Breast epithelium (tissue), 3 donors: Measurements from ENCODE around the gene MOGAT1.
"Not testable (repeated sequence)": the region's sequence is repeated elsewhere in the genome, so short reads cannot be mapped to it uniquely, and the experiment has no call there.

ENCODE experiments used
- POLR2A ChIP-seq: fragments of 450-650 bp; IDR thresholded peaks from one replicate; pipeline ENCODE4 v1.6.1; 2016; ENCODE audit warnings: antibody characterized with exemption, mild to moderate bottlenecking, moderate library complexity
- TF ChIP-seq, protein P1 (sequence below), 3 donors: fragments of 450-650 bp; IDR thresholded peaks; one replicate each; pipeline ENCODE4 v1.5.1; 2016 to 2017; ENCODE audit warnings: antibody characterized with exemption in 3 of 3, mild to moderate bottlenecking in 3 of 3, moderate library complexity in 3 of 3

DNA sequence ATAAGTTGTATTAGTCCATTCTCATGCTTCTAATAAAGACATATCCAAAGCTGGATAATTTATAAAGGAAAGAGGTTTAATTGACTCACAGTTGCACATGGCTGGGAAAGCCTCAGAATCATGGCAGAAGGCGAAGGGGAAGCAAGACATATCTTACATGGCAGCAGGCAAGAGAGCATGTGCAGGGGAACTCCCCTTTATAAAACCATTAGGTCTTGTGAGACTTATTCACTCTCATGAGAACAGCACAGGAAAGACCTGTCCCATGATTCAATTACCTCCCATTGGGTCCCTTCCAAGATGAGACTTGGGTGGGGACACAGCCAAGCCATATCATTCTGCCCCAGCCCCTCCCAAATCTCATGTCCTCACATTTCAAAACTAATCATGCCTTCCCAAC lies 48.3 kb downstream of the MOGAT1 start:
- TF ChIP-seq, protein P1, sequence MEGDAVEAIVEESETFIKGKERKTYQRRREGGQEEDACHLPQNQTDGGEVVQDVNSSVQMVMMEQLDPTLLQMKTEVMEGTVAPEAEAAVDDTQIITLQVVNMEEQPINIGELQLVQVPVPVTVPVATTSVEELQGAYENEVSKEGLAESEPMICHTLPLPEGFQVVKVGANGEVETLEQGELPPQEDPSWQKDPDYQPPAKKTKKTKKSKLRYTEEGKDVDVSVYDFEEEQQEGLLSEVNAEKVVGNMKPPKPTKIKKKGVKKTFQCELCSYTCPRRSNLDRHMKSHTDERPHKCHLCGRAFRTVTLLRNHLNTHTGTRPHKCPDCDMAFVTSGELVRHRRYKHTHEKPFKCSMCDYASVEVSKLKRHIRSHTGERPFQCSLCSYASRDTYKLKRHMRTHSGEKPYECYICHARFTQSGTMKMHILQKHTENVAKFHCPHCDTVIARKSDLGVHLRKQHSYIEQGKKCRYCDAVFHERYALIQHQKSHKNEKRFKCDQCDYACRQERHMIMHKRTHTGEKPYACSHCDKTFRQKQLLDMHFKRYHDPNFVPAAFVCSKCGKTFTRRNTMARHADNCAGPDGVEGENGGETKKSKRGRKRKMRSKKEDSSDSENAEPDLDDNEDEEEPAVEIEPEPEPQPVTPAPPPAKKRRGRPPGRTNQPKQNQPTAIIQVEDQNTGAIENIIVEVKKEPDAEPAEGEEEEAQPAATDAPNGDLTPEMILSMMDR (IDR thresholded peaks at IDR 0.05): not testable (repeated sequence)
- not testable (repeated sequence) for TF ChIP-seq POLR2A
